Islet of Langerhans (tissue), 1 donor: ENCODE measurements around the gene TMEM223.
A peak's percentile ranks its signal among the peaks of the same experiment; 100 is the strongest.
"Not testable (repeated sequence)": the region's sequence is repeated elsewhere in the genome, so short reads cannot be mapped to it uniquely, and the experiment has no call there.

Experiments
- FAIRE-seq: peaks from one replicate; lab custom pipeline; 2011; peaks lifted over from hg19 to GRCh38; lab: Jason Lieb, UNC

TMEM223 gene

DNA sequence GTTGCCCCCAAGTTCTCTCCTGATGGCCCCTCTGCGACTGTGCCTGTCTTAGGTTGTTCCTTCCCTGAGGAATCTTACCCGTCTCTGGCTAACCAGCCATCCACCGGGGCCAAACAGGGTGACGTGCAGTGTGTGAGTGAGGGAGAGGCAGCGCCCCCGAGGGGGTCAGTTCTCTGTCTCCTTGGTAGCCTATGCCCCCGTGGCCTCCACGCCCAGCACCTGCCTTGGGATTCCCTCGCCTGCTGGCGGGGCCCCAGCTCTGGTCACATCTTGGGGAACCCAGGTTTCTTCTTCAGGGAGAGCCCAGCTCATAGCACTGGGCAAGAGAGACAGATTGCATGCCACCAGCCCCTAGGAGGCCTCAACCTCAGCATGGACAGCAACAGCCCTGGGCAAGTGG, 7.7 kb upstream of the TMEM223 start:
- FAIRE-seq = no peak

DNA sequence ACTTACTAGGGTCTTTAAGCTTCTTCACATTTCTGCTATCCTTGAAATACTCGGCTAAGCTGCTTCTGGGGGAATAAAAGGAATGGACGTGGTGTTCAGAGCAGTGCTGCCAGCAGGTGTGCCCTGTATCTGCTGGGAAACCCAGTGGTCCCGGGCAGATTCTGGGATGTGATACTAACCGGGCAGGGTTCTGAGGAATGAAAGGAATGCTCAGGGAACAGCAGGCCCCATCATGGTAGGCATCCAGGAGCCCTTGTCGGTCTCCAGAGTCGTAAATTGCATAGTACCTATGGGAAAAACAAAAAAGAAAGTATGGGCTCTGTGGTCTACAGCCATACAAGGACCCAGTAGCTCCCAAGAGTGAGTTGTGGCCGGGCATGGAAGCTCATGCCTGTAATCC, 4.5 kb upstream of the TMEM223 start:
- FAIRE-seq = no peak

DNA sequence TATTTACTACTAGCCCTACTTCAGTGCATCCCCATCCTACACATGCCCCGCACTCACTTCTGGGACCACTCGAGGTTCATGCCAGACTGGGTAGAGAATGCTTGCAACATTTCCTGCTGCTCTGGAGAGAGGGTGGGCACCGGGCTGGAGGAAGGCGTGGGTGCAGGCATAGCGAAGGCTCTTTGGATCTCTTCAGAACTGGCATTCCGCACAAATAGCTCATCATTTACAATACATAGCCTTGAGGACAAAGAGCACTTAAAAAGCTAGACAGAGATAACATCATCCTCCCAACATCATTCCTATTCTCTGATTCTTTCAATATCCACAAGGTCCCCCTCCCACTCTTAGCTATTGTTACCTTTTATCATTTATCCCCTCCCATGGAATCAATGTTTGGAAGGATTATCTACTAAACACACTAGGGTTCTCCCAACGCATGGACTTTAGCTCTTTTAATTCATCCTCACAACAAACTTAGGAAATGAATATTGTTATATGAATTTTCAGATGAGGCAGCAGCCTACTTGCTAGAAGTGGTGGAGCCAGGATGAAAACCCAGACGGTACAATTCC, 2.5 kb upstream of the TMEM223 start:
- no peak for FAIRE-seq

DNA sequence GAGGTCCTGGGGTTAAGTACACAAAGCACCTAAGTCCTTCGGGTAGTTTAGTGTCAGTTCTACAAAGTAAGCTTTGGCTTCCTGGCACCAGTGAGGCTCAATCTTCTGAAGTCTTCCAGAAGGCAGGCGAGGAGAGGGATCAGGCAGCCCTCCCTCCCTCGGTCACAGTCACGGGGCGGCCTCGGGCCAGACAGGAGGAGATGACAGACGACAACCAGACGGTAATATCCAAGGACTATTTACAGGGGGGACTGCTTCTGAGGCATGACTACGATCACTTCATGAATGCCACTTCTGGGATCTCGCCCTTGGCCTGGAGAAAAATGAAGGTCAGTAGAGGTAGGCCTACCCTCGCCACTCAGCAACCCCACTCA, 383 bp upstream of the TMEM223 start:
- FAIRE-seq = no peak

DNA sequence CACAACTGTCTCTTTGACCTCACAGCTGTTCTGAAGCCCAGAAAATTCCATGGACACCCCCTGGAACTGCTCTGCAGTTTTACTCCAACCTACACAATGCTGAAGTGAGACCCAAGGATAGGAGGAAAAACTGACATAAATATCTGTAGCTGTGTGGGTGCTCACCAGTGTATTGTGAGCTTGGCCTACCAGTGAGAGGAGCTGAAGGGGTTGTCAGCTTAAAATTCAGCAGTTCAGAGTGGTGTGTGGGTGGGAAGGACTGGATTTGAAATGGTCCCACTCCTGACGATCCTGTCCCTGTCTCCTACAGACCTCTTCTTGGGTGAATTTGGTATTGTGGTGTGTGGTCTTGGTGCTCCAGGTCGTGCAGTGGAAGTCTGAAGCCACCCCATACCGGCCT, 2.2 kb downstream of the TMEM223 start:
- no peak for FAIRE-seq

DNA sequence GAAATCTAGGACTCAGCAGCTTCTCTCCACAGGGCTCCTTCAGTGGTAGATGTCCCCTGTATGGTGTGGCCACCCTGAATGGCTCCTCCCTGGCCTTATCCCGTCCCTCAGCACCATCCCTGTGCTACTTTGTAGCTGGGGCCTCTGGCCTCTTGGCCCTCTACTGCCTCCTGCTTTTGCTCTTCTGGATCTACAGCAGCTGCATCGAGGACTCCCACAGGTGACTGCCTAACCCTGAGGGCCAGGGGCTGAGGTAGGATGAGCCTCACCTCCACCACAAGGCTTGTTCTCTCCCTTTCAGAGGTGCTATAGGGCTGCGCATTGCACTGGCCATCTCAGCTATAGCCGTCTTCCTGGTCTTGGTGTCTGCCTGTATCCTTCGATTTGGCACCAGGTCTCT, 2.8 kb downstream of the TMEM223 start:
- no peak for FAIRE-seq

DNA sequence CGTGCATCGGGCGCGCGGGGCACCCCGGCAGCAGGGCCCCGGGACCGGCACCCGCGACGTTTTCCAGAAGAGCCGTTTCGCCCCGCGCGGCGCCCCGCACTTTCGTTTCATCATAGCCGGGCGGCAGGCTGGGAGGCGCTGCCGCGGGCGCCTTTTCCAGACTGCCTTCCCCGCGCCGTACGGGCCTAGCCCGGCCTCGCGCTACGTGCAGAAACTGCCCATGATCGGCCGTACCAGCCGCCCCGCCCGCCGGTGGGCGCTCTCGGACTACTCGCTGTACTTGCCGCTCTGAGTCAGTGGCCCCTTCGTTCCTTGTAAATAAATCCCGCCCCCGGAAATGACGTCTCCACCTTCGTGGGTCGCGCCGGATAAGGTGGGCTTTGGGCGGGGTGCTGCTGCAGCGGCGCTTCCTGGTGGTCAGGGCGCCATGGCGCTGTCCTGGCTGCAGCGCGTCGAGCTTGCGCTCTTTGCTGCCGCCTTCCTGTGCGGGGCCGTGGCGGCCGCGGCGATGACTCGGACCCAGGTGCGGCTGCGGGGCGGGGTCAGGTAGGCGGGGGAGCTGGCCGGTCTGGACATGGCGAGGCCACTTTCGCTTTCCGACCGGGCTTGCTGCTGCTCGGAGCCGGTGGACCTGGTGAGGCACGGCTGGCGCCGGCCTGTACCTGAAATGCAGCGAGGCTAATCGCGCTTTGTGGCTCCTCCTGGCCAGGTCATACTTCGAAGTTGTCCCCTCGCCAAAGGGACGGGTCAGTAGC, 4.6 kb downstream of the TMEM223 start, which contains the start of gene TMEM179B:
TMEM179B (plus strand) TSS at position 398 of the 755 bp plus-strand sequence; CDS start at position 428, 30 bp downstream.
- FAIRE-seq = no peak

DNA sequence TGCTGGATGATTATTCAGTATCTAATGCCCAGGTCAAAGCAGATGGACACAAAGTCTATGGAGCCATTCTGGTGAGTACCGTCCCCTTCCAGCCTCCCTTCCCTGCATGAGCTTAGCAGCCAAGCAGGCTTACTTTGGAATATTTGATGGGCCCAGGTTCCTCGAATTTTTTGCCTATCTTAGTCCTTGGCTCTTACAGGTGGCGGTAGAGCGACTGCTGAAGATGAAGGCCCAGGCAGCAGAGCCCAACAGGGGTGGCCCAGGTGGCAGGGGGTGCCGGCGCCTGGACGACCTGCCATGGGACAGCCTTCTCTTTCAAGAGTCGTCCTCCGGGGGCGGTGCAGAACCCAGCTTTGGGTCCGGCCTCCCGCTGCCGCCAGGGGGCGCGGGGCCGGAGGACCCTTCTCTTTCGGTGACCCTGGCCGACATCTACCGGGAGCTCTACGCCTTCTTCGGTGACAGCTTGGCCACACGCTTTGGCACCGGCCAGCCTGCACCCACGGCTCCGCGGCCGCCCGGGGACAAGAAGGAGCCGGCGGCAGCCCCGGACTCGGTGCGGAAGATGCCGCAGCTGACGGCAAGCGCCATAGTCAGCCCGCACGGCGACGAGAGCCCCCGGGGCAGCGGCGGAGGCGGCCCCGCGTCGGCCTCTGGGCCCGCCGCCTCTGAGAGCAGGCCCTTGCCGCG, 5.3 kb downstream of the TMEM223 start:
- no peak for FAIRE-seq

DNA sequence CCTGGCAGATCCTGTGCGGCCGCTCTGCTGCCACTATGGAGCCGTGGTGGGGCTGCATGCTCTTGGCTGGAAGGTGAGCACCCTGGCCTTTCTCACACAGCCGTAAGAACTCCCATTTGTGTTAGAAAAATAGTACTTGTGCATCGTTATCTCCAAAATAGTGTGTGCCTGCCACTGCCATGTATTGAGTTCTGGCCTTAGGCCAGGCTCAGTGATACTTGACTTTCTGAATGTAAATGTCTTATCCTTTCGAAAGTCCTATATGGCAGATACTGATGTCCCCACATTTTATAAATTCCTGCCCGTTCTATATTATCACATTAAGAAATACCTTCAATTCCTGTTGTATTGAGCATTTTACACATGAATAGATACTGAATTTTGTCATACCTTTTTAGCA, 9.1 kb downstream of the TMEM223 start:
- no peak for FAIRE-seq

DNA sequence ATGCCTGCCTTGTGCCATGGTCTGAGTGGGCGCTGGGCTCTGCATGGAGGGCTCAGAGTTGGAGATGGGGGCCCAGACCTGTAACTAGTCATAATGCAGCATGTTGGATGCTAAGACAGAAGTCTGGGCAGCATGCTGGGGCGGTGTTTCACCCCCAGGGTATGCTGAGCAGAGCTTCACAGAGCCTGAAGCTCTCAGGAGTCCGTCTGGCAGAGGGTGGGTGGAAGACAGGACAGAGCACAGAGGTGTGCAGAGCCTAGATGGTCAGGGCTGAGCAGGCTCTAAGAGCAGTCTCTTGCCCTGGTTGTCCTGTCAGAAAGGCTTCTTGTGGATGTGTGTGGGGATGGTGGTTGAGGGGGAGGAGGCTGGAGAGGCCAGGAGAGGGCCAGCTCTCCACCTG, 13.4 kb downstream of the TMEM223 start:
- FAIRE-seq = no peak

DNA sequence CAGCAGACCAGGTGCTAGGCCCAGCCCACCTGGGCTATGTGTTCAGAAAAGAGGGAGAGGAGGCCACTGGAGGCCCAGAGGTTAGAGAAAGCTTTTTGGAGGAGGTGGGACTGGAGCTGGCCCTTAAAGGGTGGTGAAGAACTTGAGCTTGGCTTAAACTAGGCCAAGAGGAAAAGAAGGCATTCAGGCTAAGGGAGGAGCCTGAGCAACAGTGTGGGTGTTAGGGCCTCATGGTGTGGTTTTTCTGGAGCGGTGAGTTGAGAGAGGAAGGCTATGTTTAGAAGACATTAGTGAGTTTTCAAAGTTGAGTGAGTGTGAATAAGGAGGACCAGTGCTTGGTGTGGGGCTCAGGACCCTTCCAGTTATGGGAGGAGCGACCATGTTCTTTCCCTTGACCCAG, 14.4 kb downstream of the TMEM223 start:
- FAIRE-seq = no peak

DNA sequence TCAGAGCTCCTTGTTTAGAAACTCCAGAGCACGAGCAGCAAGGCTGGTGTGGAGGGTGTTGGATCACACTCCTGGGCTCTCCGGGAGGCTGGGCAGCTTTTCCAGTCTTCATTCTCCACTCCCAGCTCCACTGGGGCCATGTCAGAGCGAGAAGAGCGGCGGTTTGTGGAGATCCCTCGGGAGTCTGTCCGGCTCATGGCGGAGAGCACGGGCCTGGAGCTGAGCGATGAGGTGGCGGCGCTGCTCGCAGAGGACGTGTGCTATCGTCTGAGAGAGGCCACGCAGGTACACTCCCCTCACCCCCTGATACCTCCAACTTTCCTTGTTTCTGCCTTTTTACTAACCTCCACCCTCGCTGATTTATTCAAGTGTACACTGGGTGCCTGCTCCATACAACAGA, 16.2 kb downstream of the TMEM223 start:
- no peak for FAIRE-seq

DNA sequence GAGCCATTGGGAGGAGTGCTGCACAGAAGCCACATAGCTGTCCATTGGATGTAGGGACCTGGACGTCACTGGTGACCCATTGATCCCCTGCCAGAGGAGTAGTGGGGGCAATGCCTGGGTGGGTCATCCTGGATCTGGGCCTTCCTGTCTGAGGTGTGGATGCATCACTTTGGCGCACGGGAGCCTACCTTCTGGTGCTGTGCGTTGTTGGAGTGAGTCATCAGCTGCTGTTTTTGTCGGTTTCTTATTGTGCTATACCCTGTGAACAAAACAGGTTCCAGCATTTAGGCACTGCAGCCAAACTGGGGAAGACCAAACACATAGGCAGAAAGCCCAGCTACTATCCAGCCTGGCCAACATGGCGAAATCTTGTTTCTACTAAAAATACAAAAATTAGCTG, 17.4 kb downstream of the TMEM223 start:
- FAIRE-seq = no peak

DNA sequence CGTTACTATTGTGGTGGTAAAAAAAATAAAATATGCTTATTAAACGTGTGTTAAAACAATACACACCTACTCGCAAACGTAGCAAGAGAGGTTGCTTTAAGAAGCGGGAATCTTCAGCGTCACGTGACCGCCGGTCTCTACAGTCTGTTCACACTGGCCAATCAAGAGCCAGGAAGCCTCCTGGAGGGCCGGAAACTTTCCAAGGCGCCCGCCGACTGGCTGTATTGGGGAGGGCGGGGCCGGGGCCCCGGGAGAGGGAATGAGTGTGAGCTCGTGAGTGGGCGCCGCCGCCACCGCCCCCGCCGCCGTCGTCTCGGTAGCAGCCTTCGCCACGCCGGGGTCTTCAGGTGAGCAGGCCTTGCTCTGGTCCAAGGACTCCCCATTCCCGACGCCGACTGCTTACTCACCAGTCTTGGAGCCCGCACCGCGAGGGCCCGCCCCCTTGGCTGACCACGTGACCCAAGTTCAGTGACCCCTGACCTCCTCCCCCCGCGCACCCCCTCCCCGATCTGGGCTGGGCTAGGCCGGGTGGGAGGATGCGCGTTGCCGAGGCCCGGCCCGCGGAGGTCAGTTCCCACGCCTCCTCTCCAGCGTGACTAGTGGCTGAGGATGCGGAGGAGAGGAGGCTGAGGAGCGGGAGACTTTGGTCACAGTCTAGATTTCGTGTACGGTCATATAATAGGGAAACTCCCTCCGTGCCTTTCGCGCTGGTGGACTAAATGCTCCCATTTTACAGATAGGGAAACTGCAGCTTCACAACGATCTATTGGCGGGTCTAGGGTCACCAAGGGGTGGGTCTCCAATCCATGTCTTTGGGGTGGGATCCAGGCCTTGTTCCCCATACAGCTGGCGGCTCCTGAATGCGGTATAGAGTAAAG, 20.4 kb downstream of the TMEM223 start, which contains the start of gene TAF6L:
TAF6L (plus strand) TSS at position 253 of the 878 bp plus-strand sequence. CDS start 4,388 bp downstream, outside the sequence.
- FAIRE-seq = peak; percentile 45

DNA sequence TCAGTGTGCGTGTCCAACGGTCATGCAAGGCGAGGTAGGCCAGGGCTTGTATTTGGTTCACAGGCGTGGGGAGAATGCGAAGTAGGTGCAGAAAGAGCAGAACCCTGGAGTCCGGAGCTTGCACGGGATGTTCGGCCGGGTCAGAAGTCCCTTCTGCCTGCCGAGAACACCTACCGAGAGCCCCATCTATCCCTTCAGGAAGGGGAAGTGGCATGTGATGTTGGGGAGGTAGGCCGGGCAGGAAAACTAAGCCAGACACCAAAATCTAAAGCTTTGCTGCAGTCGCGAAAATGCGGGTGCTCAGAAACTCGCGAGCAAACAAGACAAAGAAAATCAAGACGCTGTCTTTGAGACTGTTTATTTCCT, 21.0 kb downstream of the TMEM223 start:
- no peak for FAIRE-seq

DNA sequence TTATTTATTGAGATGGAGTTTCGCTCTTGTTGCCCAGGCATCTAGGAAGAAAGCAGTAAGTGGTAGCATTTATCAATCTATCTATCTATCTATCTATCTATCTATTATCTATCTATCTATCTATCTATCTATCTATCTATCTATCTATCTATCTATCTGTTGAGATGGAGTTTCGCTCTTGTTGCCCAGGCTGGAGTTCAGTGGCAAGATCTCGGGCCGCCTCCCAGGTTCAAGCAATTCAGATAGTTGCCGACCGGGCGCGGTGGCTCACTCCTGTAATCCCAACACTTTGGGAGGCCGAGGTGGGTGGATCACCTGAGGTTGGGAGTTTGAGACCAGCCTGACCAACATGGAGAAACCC, 31.0 kb downstream of the TMEM223 start:
- not testable (repeated sequence) for FAIRE-seq

DNA sequence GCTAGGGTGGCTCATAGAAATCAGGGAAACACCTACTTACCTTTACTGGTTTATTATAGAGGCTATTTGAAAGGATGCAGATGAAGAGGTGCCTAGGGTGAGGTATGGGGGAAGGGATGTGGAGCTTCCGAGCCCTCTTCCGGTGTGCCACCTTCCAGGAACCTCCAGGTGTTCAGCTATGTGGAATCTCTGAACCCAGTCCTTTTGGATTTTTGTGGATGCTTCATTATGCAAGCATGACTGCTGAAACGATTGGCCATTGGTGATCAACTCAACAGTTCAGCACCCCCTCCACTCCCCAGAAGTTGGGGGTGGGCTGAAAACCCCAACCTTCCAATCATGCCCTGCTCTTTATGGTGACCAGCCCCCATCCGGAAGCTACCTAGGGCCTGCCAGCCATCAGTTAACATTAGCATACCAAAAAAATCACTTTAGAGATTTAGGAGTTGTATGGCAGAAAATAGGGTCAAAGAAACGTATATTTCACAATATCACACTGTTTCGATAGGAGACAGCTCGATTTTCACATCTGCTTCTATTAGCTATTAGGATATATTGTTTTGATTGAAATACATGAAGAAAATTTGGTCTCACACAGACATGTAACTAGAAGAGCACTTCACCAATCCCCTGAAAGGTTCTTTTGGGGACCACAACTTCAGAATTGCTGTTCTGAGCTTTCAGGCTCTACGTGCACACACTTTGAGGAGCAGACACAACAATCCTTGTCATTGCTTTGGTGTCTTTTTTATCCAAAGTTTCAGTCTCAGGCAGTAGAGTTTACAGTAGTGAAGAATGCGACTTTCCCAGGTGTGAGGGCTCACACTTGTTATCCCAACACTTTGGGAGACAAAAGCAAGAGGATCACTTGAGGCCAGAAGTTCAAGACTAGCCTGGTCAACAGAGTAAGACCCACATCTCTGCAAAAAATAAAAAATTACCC, 33.7 kb downstream of the TMEM223 start:
- no peak for FAIRE-seq

DNA sequence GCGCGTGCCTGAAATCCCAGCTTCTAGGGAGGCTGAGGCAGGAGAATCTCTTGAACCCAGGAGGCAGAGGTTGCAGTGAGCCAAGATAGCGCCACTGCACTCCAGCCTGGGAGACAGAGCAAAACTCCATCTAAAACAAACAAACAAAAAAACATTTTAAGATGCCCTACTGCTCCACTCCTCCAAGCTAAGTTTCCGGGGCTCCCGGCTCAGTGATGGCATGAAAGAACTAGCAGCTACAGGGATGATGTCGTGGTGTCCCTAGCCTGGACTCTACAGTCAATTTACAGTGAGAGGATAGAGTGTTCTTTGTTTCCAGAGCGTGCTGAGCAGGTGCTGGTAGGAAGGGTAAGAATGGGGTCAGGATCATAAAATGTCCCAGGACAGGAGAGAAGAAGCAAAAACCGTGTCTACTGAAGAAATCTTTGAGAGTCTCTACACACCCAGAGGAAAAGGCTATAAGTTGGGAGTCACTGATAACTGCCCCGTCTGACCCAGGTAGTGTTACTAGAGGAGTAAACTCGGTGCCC, 36.7 kb downstream of the TMEM223 start:
- FAIRE-seq = no peak

DNA sequence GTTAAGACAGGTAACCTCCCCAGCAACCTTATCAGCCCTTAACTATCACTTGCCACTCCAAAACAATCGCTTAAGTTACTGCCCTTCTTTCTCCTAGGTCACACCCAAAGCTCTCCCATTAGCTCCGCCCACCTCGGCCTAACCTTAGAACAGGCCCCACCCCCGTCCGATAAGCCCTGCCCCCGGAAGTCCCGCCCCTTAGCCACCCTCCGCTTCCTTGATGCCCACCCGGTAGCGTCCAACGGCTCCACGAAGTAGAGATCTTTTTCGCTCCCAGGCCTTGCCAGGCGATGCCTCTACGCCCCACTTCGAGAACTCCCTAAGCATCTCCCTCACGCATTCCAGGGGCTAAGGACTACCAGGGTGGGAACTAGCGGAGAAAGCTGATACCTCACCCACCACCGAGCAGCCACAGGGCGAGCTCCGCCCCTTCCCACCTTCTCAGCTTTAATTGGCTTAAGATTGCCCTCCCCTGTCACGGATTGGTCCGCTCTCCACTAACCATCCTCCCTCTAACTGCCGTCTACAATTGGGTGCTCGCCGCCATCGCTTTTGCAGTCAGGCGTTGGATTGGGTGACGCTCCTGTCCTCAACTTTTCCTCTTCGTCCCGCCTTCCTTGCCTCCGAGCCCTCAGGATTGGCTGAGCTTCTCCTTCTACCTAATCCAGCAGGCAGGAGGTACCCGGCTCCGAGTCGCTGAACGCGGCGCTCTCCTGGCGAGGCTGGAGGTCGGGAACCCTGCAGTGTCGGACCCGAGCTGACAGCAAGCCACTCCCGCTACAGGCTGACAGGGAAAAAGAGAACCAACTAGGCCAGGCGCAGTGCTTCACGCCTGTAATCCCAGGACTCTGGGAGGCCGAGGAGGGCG, 37.8 kb downstream of the TMEM223 start, which contains the start of gene ZBTB3:
ZBTB3 (minus strand) TSS at position 425 of the 868 bp plus-strand sequence. CDS start 496 bp downstream, outside the sequence.
- peak; percentile 79 for FAIRE-seq
